Subcutaneous adipose tissue (tissue), 4 donors: Measurements from ENCODE around the gene VAMP5. TPM values are rescaled to one million over a fixed set of nuclear protein-coding genes. Genes with fewer than 3 reads are reported as not detected.

Source experiments
- total RNA-seq, 4 donors: library from RNA; depleted of rRNA; stranded (reverse); fragments of >200 nt; gene quantifications; one replicate each; pipeline ENCODE4 v1.1.0, GENCODE V29; 2016
- TF ChIP-seq, protein P1 (sequence below): fragments of 450-650 bp; IDR thresholded peaks from one replicate; pipeline ENCODE4 v1.5.1; 2016; ENCODE audit warnings: low read depth, mild to moderate bottlenecking, control low read depth, antibody characterized with exemption, moderate library complexity

The VAMP5 gene
- total RNA-seq, 4 donors from 2014 or later: 57.7 to 132 (median 67.7) TPM

- TF ChIP-seq, protein P1, sequence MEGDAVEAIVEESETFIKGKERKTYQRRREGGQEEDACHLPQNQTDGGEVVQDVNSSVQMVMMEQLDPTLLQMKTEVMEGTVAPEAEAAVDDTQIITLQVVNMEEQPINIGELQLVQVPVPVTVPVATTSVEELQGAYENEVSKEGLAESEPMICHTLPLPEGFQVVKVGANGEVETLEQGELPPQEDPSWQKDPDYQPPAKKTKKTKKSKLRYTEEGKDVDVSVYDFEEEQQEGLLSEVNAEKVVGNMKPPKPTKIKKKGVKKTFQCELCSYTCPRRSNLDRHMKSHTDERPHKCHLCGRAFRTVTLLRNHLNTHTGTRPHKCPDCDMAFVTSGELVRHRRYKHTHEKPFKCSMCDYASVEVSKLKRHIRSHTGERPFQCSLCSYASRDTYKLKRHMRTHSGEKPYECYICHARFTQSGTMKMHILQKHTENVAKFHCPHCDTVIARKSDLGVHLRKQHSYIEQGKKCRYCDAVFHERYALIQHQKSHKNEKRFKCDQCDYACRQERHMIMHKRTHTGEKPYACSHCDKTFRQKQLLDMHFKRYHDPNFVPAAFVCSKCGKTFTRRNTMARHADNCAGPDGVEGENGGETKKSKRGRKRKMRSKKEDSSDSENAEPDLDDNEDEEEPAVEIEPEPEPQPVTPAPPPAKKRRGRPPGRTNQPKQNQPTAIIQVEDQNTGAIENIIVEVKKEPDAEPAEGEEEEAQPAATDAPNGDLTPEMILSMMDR: no peak
Measured at GRCh38 chr2:85577063-85577385, 7.2 kb upstream of the VAMP5 start.

- TF ChIP-seq, protein P1: no peak
Measured at GRCh38 chr2:85577386-85578242, 6.6 kb upstream of the VAMP5 start, which contains the start of gene VAMP8. Gene VAMP8 (plus strand): TSS chr2:85577586. CDS start chr2:85577647, 61 bp downstream.

DNA sequence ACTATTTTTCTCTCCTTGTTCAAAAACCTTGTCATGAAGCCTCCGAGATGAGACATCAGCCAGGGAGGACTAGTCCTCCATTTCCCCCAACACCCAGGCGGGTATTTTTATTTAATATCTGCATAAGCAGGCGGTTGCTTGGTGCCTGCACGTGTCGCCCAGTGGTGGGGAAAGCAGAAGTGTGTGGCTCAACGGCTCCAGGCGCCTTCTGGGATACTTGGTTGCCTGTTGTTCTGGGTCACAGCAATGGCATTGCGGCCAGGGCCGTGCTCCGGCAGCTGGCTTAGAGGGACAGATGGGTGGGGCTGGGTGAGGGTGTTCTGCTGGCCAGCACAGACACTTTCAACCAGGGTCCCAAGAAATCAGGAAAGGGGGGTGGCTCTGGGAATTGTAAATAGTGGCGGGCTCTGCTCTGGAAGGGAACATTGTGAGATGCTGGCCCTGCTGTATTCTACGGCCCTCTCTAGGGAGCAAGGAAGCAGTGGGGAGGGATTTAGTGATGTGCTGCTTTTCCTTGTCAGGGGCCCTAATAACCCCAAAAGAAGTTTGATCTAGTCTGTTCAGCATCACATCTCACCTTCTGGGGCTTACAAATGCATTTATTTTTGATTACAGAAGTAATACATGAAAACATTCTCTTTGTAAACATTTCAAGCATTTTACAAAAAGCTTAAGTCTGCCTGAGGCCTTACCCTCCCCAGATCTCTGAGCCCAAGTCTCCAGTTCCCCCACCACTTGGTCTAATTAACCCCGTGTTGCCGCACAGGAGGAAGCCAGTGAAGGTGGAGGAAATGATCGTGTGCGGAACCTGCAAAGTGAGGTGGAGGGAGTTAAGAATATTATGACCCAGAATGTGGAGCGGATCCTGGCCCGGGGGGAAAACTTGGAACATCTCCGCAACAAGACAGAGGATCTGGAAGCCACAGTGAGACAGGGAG lies 5.7 kb upstream of the VAMP5 start:
- TF ChIP-seq, protein P1: no peak

- TF ChIP-seq, protein P1: no peak
Measured at GRCh38 chr2:85579266-85579935, 4.8 kb upstream of the VAMP5 start.

GRCh38 chr2:85580206-85580605 lies 4.0 kb upstream of the VAMP5 start:
- TF ChIP-seq, protein P1: no peak

DNA sequence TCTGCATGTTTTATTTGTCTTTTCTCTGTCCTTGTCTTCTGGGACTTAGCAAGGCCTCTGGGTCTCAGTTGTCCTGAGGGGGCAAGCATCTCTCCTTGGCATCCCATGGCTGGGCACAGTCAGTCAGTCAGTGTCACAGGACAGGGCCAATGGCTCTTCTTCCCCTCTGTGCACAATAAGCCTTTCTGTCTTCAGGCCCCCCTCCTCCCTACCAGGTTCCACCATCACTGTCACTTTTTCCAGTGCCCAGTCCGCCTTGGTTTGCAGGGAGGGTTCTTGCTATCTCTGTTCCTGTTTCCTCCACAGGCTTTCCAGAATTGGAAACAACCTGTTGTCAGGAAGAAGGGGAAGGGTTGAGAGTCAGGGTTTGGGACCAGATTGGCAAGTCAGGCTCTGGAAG lies 1.7 kb upstream of the VAMP5 start:
- TF ChIP-seq, protein P1: no peak
